Measurements from ENCODE around the gene THTPA.
"Not testable (repeated sequence)": the region's sequence is repeated elsewhere in the genome, so short reads cannot be mapped to it uniquely, and the experiment has no call there.

The THTPA gene

GRCh38 chr14:23580948-23581281, 24.8 kb downstream of the THTPA start:
- H3K36me3 ChIP-seq (ENCODE audit: insufficient read depth, low read length) = no peaks in the 10 kb centered on the region
- peaks cover 27% of the 10 kb centered on the region for H3K27me3 ChIP-seq (ENCODE audit: insufficient read depth, low read length)
- no peak overlapping the region for H3K4me3 ChIP-seq (ENCODE audit: low read length)
- H3K4me1 ChIP-seq (ENCODE audit: insufficient read depth, low read length) = peaks cover 17% of the 10 kb centered on the region
- no peak overlapping the region for H2AFZ ChIP-seq (ENCODE audit: low read depth, low read length)
- H3K9me3 ChIP-seq (ENCODE audit: low read length) = peaks cover 2% of the 10 kb centered on the region

- peaks cover 9% of the 10 kb centered on the region for H3K27me3 ChIP-seq (ENCODE audit: insufficient read depth, low read length)
- H3K9me3 ChIP-seq (ENCODE audit: low read length) = no peaks in the 10 kb centered on the region
- no peak overlapping the region for H2AFZ ChIP-seq (ENCODE audit: low read depth, low read length)
- H3K36me3 ChIP-seq (ENCODE audit: insufficient read depth, low read length) = no peaks in the 10 kb centered on the region
- no peak overlapping the region for H3K4me3 ChIP-seq (ENCODE audit: low read length)
- peaks cover 12% of the 10 kb centered on the region for H3K4me1 ChIP-seq (ENCODE audit: insufficient read depth, low read length)
Measured at GRCh38 chr14:23582906-23583760, 27.1 kb downstream of the THTPA start.

GRCh38 chr14:23583761-23584526, 27.9 kb downstream of the THTPA start:
- not testable (repeated sequence) for H3K36me3 ChIP-seq (ENCODE audit: insufficient read depth, low read length); H3K9me3 ChIP-seq (ENCODE audit: low read length); H3K27me3 ChIP-seq (ENCODE audit: insufficient read depth, low read length); H2AFZ ChIP-seq (ENCODE audit: low read depth, low read length); H3K4me3 ChIP-seq (ENCODE audit: low read length); H3K4me1 ChIP-seq (ENCODE audit: insufficient read depth, low read length)

- not testable (repeated sequence) for H3K4me1 ChIP-seq (ENCODE audit: insufficient read depth, low read length); H3K4me3 ChIP-seq (ENCODE audit: low read length); H2AFZ ChIP-seq (ENCODE audit: low read depth, low read length); H3K9me3 ChIP-seq (ENCODE audit: low read length); H3K27me3 ChIP-seq (ENCODE audit: insufficient read depth, low read length); H3K36me3 ChIP-seq (ENCODE audit: insufficient read depth, low read length)
Measured at GRCh38 chr14:23584527-23585203, 28.6 kb downstream of the THTPA start.

- Histone ChIP-seq H3K4me1 (ENCODE audit: insufficient read depth, low read length) (peaks cover 7% of the 10 kb centered on the region), H3K36me3 (ENCODE audit: insufficient read depth, low read length) (no peaks in the 10 kb centered on the region), H2AFZ (ENCODE audit: low read depth, low read length) (peak overlapping the region; percentile 63), H3K9me3 (ENCODE audit: low read length) (no peaks in the 10 kb centered on the region), H3K27me3 (ENCODE audit: insufficient read depth, low read length) (no peaks in the 10 kb centered on the region), H3K4me3 (ENCODE audit: low read length) (no peak overlapping the region)
Measured at GRCh38 chr14:23588884-23589598, 33.0 kb downstream of the THTPA start.

DNA sequence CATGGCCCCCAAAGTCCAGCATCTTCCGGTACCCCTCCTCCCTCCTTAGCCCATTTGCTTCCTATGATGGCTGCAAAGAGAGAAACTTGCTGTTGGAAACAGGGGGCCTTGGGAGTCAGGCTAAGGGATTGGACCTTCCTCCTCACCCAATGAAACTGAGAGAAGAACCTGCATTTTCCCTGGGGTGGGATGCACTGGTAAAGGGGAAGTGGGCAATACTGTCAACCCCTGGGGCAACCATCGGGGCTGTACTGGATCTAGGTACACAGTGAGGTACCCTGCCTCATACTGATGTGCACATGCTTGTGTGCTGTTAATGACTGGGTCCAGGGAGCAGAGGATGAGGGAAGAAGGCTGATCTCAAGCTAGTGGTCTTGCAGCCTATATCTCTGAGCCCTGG, 33.5 kb downstream of the THTPA start:
- H2AFZ ChIP-seq (ENCODE audit: low read depth, low read length) = peak overlapping the region; percentile 63
- H3K9me3 ChIP-seq (ENCODE audit: low read length) = no peaks in the 10 kb centered on the region
- H3K27me3 ChIP-seq (ENCODE audit: insufficient read depth, low read length) = no peaks in the 10 kb centered on the region

DNA sequence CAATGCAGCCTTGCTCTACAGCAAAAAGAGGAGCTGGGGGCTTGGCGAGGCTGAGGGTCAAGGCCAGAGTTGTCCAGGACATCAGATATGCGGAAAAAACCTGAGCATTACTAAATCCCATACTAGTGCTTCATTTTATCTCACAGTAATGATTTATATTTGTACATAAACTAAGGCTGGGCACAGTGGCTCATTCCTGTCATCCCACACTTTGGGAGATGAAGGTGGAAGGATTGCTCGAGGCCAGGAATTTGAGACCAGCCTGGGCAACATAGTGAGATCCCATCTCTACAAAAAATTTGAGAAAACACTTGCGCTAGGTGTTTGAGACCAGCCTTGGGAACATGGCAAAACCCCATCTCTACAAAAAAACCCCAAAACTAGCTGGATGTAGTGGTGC, 34.1 kb downstream of the THTPA start:
- H3K4me1 ChIP-seq (ENCODE audit: insufficient read depth, low read length) = peaks cover 7% of the 10 kb centered on the region
- H2AFZ ChIP-seq (ENCODE audit: low read depth, low read length) = no peak overlapping the region
- H3K9me3 ChIP-seq (ENCODE audit: low read length) = no peaks in the 10 kb centered on the region
- no peaks in the 10 kb centered on the region for H3K36me3 ChIP-seq (ENCODE audit: insufficient read depth, low read length)
- no peak overlapping the region for H3K4me3 ChIP-seq (ENCODE audit: low read length)
- no peaks in the 10 kb centered on the region for H3K27me3 ChIP-seq (ENCODE audit: insufficient read depth, low read length)

More for the DNA sequence above, 33.5 kb downstream of the THTPA start:
- Histone ChIP-seq H3K4me1 (ENCODE audit: insufficient read depth, low read length) (peaks cover 7% of the 10 kb centered on the region), H3K36me3 (ENCODE audit: insufficient read depth, low read length) (no peaks in the 10 kb centered on the region), H3K4me3 (ENCODE audit: low read length) (no peak overlapping the region)

DNA sequence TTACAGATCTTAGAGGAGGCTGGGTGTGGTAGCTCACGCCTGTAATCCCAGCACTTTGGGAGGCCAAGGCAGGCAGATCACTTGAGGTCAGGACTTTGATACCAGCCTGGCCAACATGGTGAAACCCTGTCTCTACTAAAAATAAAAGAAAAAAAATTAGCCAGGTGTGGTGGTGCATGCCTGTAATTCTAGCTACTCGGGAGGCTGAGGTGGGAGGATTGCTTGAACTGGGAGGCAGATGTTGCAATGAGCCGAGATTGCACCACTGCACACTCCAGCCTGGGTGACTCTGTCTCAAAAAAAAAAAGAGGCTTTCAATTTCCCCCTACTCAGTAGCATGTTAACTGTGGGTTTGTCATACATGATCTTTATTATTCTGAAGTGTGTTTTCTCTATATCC, 38.1 kb downstream of the THTPA start:
- not testable (repeated sequence) for H3K27me3 ChIP-seq (ENCODE audit: insufficient read depth, low read length); H2AFZ ChIP-seq (ENCODE audit: low read depth, low read length); H3K4me3 ChIP-seq (ENCODE audit: low read length); H3K9me3 ChIP-seq (ENCODE audit: low read length); H3K36me3 ChIP-seq (ENCODE audit: insufficient read depth, low read length); H3K4me1 ChIP-seq (ENCODE audit: insufficient read depth, low read length)

DNA sequence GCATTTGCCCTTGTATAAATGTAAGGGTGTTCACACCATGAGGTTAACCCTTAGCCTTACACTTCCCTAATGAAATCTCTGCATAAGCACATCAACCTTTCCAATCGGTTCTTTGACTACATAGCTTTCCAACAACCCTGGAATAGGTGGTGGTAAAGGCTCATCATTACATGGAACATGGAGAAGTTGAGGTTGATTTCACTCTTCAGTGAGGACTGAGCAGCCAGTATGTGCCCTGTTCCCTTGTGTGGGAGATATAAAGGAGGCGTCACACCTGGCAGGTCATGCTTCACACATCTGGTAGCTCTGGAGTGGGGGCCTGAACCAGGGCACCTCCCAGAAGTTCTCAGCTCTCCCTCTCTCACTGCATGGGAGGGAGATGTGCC, 44.2 kb downstream of the THTPA start:
- Histone ChIP-seq H3K4me1 (ENCODE audit: insufficient read depth, low read length) (no peaks in the 10 kb centered on the region), H3K27me3 (ENCODE audit: insufficient read depth, low read length) (no peaks in the 10 kb centered on the region), H3K4me3 (ENCODE audit: low read length) (no peak overlapping the region), H2AFZ (ENCODE audit: low read depth, low read length) (no peak overlapping the region), H3K9me3 (ENCODE audit: low read length) (no peaks in the 10 kb centered on the region), H3K36me3 (ENCODE audit: insufficient read depth, low read length) (no peaks in the 10 kb centered on the region)

DNA sequence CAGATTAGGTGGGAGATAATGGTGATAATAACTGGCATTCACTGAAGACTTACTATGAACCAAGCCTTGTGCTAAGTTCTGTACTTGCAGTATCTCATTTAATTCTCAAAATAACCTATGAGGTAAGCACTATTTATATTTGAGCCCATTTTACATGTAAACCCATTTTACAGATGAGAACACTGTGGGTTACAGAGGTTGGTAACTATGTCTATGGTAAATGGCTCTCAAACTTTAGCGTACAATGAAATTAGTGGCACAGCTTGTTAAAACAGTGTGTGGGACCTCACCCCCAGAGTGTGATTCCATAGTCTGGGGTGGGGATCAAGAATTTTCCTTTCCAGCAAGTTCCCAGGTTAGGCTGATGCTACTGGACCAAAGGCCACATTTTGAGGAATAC, 44.7 kb downstream of the THTPA start:
- Histone ChIP-seq H2AFZ (ENCODE audit: low read depth, low read length) (no peak overlapping the region), H3K9me3 (ENCODE audit: low read length) (no peaks in the 10 kb centered on the region), H3K4me1 (ENCODE audit: insufficient read depth, low read length) (no peaks in the 10 kb centered on the region), H3K36me3 (ENCODE audit: insufficient read depth, low read length) (no peaks in the 10 kb centered on the region), H3K27me3 (ENCODE audit: insufficient read depth, low read length) (peaks cover 2% of the 10 kb centered on the region), H3K4me3 (ENCODE audit: low read length) (no peak overlapping the region)

DNA sequence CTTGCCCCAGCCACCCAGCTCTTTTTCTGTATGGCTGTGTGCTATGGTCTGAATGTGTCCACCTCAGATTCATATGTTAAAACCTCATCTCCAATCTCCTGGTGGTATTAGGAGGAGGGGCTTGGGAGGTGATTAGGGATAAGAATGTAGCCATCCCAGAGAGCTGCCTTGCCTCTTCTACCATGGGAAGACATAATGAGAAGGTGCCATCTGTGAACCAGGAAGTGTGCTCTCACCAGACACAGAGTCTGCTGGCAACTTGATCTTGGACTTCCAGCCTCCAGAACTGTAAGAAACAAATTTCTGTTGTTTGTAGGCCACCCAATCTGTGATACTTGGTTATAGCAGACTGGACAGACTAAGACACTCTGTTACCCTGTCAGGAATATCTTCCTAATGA, 45.4 kb downstream of the THTPA start:
- Histone ChIP-seq H3K4me3 (ENCODE audit: low read length) (no peak overlapping the region), H3K27me3 (ENCODE audit: insufficient read depth, low read length) (peaks cover 8% of the 10 kb centered on the region), H3K9me3 (ENCODE audit: low read length) (no peaks in the 10 kb centered on the region), H2AFZ (ENCODE audit: low read depth, low read length) (no peak overlapping the region), H3K4me1 (ENCODE audit: insufficient read depth, low read length) (no peaks in the 10 kb centered on the region), H3K36me3 (ENCODE audit: insufficient read depth, low read length) (no peaks in the 10 kb centered on the region)

GRCh38 chr14:23601845-23602180, 45.7 kb downstream of the THTPA start:
- no peak overlapping the region for H3K4me3 ChIP-seq (ENCODE audit: low read length)
- H3K4me1 ChIP-seq (ENCODE audit: insufficient read depth, low read length) = no peaks in the 10 kb centered on the region
- no peak overlapping the region for H2AFZ ChIP-seq (ENCODE audit: low read depth, low read length)
- peaks cover 9% of the 10 kb centered on the region for H3K27me3 ChIP-seq (ENCODE audit: insufficient read depth, low read length)
- H3K36me3 ChIP-seq (ENCODE audit: insufficient read depth, low read length) = no peaks in the 10 kb centered on the region
- H3K9me3 ChIP-seq (ENCODE audit: low read length) = no peaks in the 10 kb centered on the region
